ENCODE results near the gene ARHGEF12. TPM values are rescaled to one million over a fixed set of nuclear protein-coding genes. Genes with fewer than 3 reads are reported as not detected.

Gene ARHGEF12
- total RNA-seq, 4 donors from 2014 or later = 92.1 to 122 (median 104) TPM

- no peak for DNase-seq (ENCODE audit: low spot score in 2 of 2)
- Histone ChIP-seq H3K9me3 (no peaks in the 10 kb centered on the region), H3K27ac (peak overlapping the region in 3 of 4 donors; percentile 84 to 99 (median 98)), H3K4me1 (peaks cover 0 to 26% (median 3%) of the 10 kb centered on the region in 4 donors), H3K27me3 (no peaks in the 10 kb centered on the region), H3K4me3 (no peak overlapping the region), H3K36me3 (peaks cover 0 to 14% (median 0%) of the 10 kb centered on the region in 3 donors)
- WGBS, 2 donors = 81 to 91% methylated on average over 1 of the region's 1 CpG
- no peak for TF ChIP-seq EP300 (IDR thresholded peaks at IDR 0.05)
- TF ChIP-seq, protein P1, sequence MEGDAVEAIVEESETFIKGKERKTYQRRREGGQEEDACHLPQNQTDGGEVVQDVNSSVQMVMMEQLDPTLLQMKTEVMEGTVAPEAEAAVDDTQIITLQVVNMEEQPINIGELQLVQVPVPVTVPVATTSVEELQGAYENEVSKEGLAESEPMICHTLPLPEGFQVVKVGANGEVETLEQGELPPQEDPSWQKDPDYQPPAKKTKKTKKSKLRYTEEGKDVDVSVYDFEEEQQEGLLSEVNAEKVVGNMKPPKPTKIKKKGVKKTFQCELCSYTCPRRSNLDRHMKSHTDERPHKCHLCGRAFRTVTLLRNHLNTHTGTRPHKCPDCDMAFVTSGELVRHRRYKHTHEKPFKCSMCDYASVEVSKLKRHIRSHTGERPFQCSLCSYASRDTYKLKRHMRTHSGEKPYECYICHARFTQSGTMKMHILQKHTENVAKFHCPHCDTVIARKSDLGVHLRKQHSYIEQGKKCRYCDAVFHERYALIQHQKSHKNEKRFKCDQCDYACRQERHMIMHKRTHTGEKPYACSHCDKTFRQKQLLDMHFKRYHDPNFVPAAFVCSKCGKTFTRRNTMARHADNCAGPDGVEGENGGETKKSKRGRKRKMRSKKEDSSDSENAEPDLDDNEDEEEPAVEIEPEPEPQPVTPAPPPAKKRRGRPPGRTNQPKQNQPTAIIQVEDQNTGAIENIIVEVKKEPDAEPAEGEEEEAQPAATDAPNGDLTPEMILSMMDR (IDR thresholded peaks at IDR 0.05) = no peak
- TF ChIP-seq POLR2A (IDR thresholded peaks at IDR 0.05) = no peak
Observed at GRCh38 chr11:120333801-120334200, 2.4 kb upstream of the ARHGEF12 start.

GRCh38 chr11:120334332-120334731 is 1.9 kb upstream of the ARHGEF12 start:
- 20 to 39% methylated on average over 1 of the region's 1 CpG for WGBS, 2 donors
- no peaks in the 10 kb centered on the region for H3K9me3 ChIP-seq
- peaks cover 0 to 14% (median 0%) of the 10 kb centered on the region in 3 donors for H3K36me3 ChIP-seq
- H3K4me1 ChIP-seq = peaks cover 0 to 31% (median 6%) of the 10 kb centered on the region in 4 donors
- H3K4me3 ChIP-seq = no peak overlapping the region
- peak overlapping the region; percentile 45 to 99 (median 91) for H3K27ac ChIP-seq
- DNase-seq (ENCODE audit: low spot score in 2 of 2) = no peak
- TF ChIP-seq EP300 (IDR thresholded peaks at IDR 0.05) (no peak), POLR2A (IDR thresholded peaks at IDR 0.05) (no peak)
- TF ChIP-seq, protein P1 (IDR thresholded peaks at IDR 0.05) = no peak
- H3K27me3 ChIP-seq = no peaks in the 10 kb centered on the region

DNA sequence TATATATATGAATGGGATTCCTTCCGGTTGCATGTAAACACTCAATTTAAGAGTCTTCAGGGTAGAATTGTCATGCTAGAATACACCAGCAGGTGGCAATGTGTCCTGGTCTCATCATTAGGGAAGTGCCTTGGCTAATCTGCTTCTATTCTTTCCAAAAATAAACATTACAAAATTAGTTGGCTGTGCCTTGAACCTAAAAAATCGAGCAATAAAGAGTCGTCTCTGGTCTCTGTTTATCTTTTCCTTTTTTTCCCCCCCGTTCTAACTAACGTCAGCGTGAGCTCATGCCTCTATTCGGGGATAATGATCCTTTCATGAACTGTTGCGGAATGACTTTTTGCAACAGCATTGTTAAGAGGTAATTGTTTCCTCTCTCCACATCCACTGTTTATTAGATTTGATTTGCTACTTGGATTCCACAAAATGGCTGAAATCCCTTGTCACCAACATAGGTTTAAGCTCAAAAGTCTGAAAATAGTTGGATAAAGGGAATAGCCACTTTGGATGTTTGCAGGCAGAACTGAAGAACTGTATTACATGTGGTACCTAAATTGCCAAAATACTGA is 1.2 kb upstream of the ARHGEF12 start:
- no peaks in the 10 kb centered on the region for H3K9me3 ChIP-seq
- peak; percentile 35 to 97 for DNase-seq (ENCODE audit: low spot score in 2 of 2)
- TF ChIP-seq POLR2A (IDR thresholded peaks at IDR 0.05) = no peak
- TF ChIP-seq, protein P1 (IDR thresholded peaks at IDR 0.05) = peak; percentile 66 to 72 (median 71)
- peak; percentile 66 to 92 for TF ChIP-seq EP300 (IDR thresholded peaks at IDR 0.05)
- H3K27me3 ChIP-seq = no peaks in the 10 kb centered on the region
- WGBS, 2 donors = 0% methylated on average over 8 of the region's 8 CpGs
- peak overlapping the region; percentile 60 to 86 (median 76) for H3K4me3 ChIP-seq
- peaks cover 0 to 35% (median 8%) of the 10 kb centered on the region in 4 donors for H3K4me1 ChIP-seq
- H3K36me3 ChIP-seq = peaks cover 0 to 11% (median 0%) of the 10 kb centered on the region in 3 donors
- H3K27ac ChIP-seq = peak overlapping the region; percentile 84 to 99 (median 92)

DNA sequence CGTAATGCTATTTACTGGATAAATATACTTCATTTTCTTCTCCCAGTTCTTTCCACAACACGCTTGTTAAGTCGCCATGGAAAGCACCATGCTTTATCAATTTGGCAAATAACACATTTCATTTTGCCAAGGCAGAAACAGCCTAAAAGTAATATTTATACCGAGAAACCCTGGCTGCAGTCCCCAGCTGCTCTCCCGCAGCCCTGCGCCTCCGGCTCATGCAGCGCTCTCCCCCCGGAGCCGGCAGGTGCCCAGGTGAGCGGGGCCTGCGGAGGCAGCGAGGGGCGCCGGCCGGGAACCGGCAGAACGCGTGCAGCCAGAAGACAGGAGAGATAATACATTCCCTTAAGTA is 681 bp upstream of the ARHGEF12 start:
- Histone ChIP-seq H3K4me1 (peaks cover 0 to 41% (median 13%) of the 10 kb centered on the region in 4 donors), H3K4me3 (peak overlapping the region; percentile 60 to 86 (median 76)), H3K9me3 (no peaks in the 10 kb centered on the region), H3K36me3 (peaks cover 0 to 5% (median 0%) of the 10 kb centered on the region in 3 donors), H3K27me3 (no peaks in the 10 kb centered on the region), H3K27ac (peak overlapping the region; percentile 84 to 99 (median 92))
- TF ChIP-seq POLR2A (IDR thresholded peaks at IDR 0.05) = no peak
- no peak for TF ChIP-seq EP300 (IDR thresholded peaks at IDR 0.05)
- TF ChIP-seq, protein P1 (IDR thresholded peaks at IDR 0.05) = no peak
- no peak for DNase-seq (ENCODE audit: low spot score in 2 of 2)
- 0 to 1% methylated on average over 19 of the region's 19 CpGs for WGBS, 2 donors

- peak in 1 of 2 donors; percentile 42 for DNase-seq (ENCODE audit: low spot score in 2 of 2)
- H3K36me3 ChIP-seq = no peaks in the 10 kb centered on the region
- WGBS, 2 donors = 0% methylated on average over 36 to 55 of the region's 56 CpGs
- H3K4me3 ChIP-seq = peak overlapping the region; percentile 69 to 86 (median 83)
- TF ChIP-seq EP300 (IDR thresholded peaks at IDR 0.05) (no peak), POLR2A (IDR thresholded peaks at IDR 0.05) (no peak)
- TF ChIP-seq, protein P1 (IDR thresholded peaks at IDR 0.05) = no peak
- H3K4me1 ChIP-seq = peaks cover 0 to 53% (median 15%) of the 10 kb centered on the region in 4 donors
- H3K27me3 ChIP-seq = no peaks in the 10 kb centered on the region
- H3K9me3 ChIP-seq = no peaks in the 10 kb centered on the region
- peak overlapping the region; percentile 84 to 99 (median 92) for H3K27ac ChIP-seq
Observed at GRCh38 chr11:120336641-120337354, 585 bp downstream of the ARHGEF12 start.
